K562 (cell line): Measurements from ENCODE around the gene SCLT1. TPM values are rescaled to one million over a fixed set of nuclear protein-coding genes. Genes with fewer than 3 reads are reported as not detected.

Source experiments
- ATAC-seq: fragments of 200-7000 bp; cut with Tn5 transposase; 3 replicates; pipeline ENCODE4 v1.9.1; 2020; ENCODE audit warnings: moderate library complexity
- BruUV-seq: library from RNA; stranded (reverse); fragments of 400-500 nt; replicated peaks from 2 replicates; lab custom pipeline; 2021; lab: Mats Ljungman, UMichigan
- CTCF ChIA-PET: fragments of 300-600 bp; formaldehyde crosslinking; extraction: SDS; loops from one replicate; lab custom pipeline; 2021; ENCODE audit warnings: low intra/inter-chr PET ratio; lab: Yijun Ruan, JAX
- POLR2A ChIA-PET: fragments of 300-600, 350-650 bp; sonication (Branson Sonifier 250); formaldehyde crosslinking; extraction: SDS; loops from one replicate; lab custom pipeline; 2021; ENCODE audit warnings: antibody characterized with exemption, inconsistent platforms; lab: Yijun Ruan, JAX
- DNase-seq, 4 experiments: peaks; one replicate each; pipeline versions ENCODE4 v3.0.0 to v3.0.0-alpha.2; 2011 to 2018; ENCODE audit warnings: low spot score in 3 of 4, mixed read lengths in 3 of 4; ENCODE audit errors: extremely low read depth in 1 of 4
- FAIRE-seq: peaks from 2 replicates; lab custom pipeline; 2011; peaks lifted over from hg19 to GRCh38; lab: Jason Lieb, UNC
- H2AFZ ChIP-seq: 2 replicates; pipeline ENCODE4 v1.6.0; 2011; ENCODE audit warnings: low read depth, low read length, control low read depth, inconsistent platforms
- H3K27ac ChIP-seq: fragments of 200-600 bp; 3 replicates; pipeline ENCODE4 v1.8.0; 2011; ENCODE audit warnings: low read depth, mild to moderate bottlenecking, control low read depth, inconsistent platforms, low read length, moderate library complexity, mixed read lengths; ENCODE audit errors: extremely low read depth
- H3K27me3 ChIP-seq, 2 experiments: fragments of 300-600 bp in 1 of 2; 2 replicates in 1 of 2; 3 replicates in 1 of 2; pipeline versions ENCODE4 v1.6.0 to v1.8.0; 2011; ENCODE audit warnings: inconsistent platforms in 2 of 2, low read length in 2 of 2, mild to moderate bottlenecking in 1 of 2, mixed read lengths in 1 of 2, moderate library complexity in 1 of 2; ENCODE audit not compliant: control insufficient read depth in 2 of 2, insufficient read depth in 2 of 2
- H3K36me3 ChIP-seq: fragments of 300-600 bp; 3 replicates; pipeline ENCODE4 v1.8.0; 2011; ENCODE audit warnings: mild to moderate bottlenecking, low read length, inconsistent platforms; ENCODE audit not compliant: control insufficient read depth, insufficient read depth
- H3K4me1 ChIP-seq, 2 experiments: fragments of 200-600 bp in 1 of 2; replicated peaks in 1 of 2; 2 replicates in 1 of 2; 3 replicates in 1 of 2; pipeline versions ENCODE4 v1.5.1 to v1.8.0; 2011; ENCODE audit warnings: inconsistent platforms in 2 of 2, low read length in 2 of 2, mild to moderate bottlenecking in 1 of 2, mixed read lengths in 1 of 2, moderate library complexity in 1 of 2; ENCODE audit not compliant: control insufficient read depth in 2 of 2, insufficient read depth in 2 of 2
- H3K4me2 ChIP-seq: 2 replicates; pipeline ENCODE4 v1.6.1; 2011; ENCODE audit warnings: low read length, control low read depth, inconsistent platforms, mixed read lengths; ENCODE audit not compliant: insufficient read depth
- H3K4me3 ChIP-seq: fragments of 200-600 bp; sonication (generic), shearing (Covaris generic); 2 replicates; pipeline ENCODE4 v1.5.1; 2016; ENCODE audit warnings: control low read depth, inconsistent platforms
- H3K79me2 ChIP-seq: fragments of 200-600 bp; 3 replicates; pipeline ENCODE4 v1.8.0; 2011; ENCODE audit warnings: low read length, inconsistent platforms; ENCODE audit not compliant: control insufficient read depth, insufficient read depth
- H3K9ac ChIP-seq, 2 experiments: 2 replicates each; pipeline versions ENCODE4 v1.6.0 to v1.6.1; 2011; ENCODE audit warnings: low read depth in 2 of 2, low read length in 2 of 2, control low read depth in 1 of 2, inconsistent platforms in 1 of 2, mild to moderate bottlenecking in 1 of 2, mixed read lengths in 1 of 2; ENCODE audit not compliant: insufficient read depth in 1 of 2
- H3K9me1 ChIP-seq: one replicate; pipeline ENCODE4 v1.6.0; 2011; ENCODE audit warnings: inconsistent platforms, mild to moderate bottlenecking, low read length, moderate library complexity; ENCODE audit not compliant: control insufficient read depth, insufficient read depth
- H3K9me3 ChIP-seq: replicated peaks from 2 replicates; pipeline ENCODE4 v1.5.1; 2011; ENCODE audit warnings: low read depth, low read length, inconsistent platforms; ENCODE audit not compliant: control insufficient read depth, insufficient read depth
- H4K20me1 ChIP-seq: replicated peaks from 2 replicates; pipeline ENCODE4 v1.6.1; 2011; ENCODE audit warnings: low read length, inconsistent platforms, mixed read lengths; ENCODE audit not compliant: control insufficient read depth, insufficient read depth
- C11orf30 ChIP-seq: fragments of 450-650 bp; IDR thresholded peaks from 2 replicates; pipeline ENCODE4 v1.6.1; 2016; ENCODE audit warnings: low read depth, mild to moderate bottlenecking
- CHD2 ChIP-seq: IDR thresholded peaks from 2 replicates; pipeline ENCODE4 v1.6.1; 2011; ENCODE audit warnings: low read depth, low read length
- CSDE1 ChIP-seq, 2 experiments: fragments of 450-650 bp; IDR thresholded peaks; 2 replicates each; pipeline ENCODE4 v1.6.1; 2016; ENCODE audit warnings: mild to moderate bottlenecking in 1 of 2
- ETV6 ChIP-seq, 3 experiments: fragments of 150-350 bp in 1 of 3; sonication (generic) in 1 of 3; formaldehyde crosslinking in 1 of 3; IDR thresholded peaks; 2 replicates each; pipeline versions ENCODE4 v1.6.1 to v1.8.0; 2014 to 2022; ENCODE audit warnings: borderline replicate concordance in 2 of 3, low read depth in 2 of 3, antibody characterized with exemption in 1 of 3, low read length in 1 of 3, mild to moderate bottlenecking in 1 of 3, missing genetic modification reagents in 1 of 3
- GATA2 ChIP-seq: sonication (generic); formaldehyde crosslinking; IDR thresholded peaks from 2 replicates; pipeline ENCODE4 v1.4.0; 2020; ENCODE audit warnings: mild to moderate bottlenecking, missing genetic modification reagents
- HNRNPH1 ChIP-seq: fragments of 200-400 bp; formaldehyde crosslinking; optimal IDR thresholded peaks from 2 replicates; pipeline ENCODE3; 2017; ENCODE audit warnings: low read depth, mild to moderate bottlenecking, low read length, moderate library complexity
- LARP7 ChIP-seq: fragments of 450-650 bp; IDR thresholded peaks from 2 replicates; pipeline ENCODE4 v1.6.1; 2016
- MAX ChIP-seq: sonication (generic); formaldehyde crosslinking; IDR thresholded peaks from 2 replicates; pipeline ENCODE4 v1.9.0; 2022; ENCODE audit warnings: mild to moderate bottlenecking, missing genetic modification reagents
- MBD1 ChIP-seq: fragments of 250-450 bp; sonication (Bioruptor Pico); IDR thresholded peaks from 2 replicates; pipeline ENCODE4 v1.8.0; 2022; ENCODE audit warnings: inconsistent platforms
- NFATC3 ChIP-seq: fragments of 450-650 bp; IDR thresholded peaks from 2 replicates; pipeline ENCODE4 v1.6.1; 2017; ENCODE audit warnings: mild to moderate bottlenecking
- PKNOX1 ChIP-seq: fragments of 450-650 bp; IDR thresholded peaks from 2 replicates; pipeline ENCODE4 v1.6.1; 2016
- SRSF1 ChIP-seq: fragments of 200-400 bp; formaldehyde crosslinking; IDR thresholded peaks from 2 replicates; pipeline ENCODE4 v1.6.1; 2017; ENCODE audit warnings: mild to moderate bottlenecking, low read depth, low read length, moderate library complexity
- ZBTB49 ChIP-seq: sonication (generic); formaldehyde crosslinking; IDR thresholded peaks from 2 replicates; pipeline ENCODE4 v1.8.0; 2022; ENCODE audit warnings: missing genetic modification reagents, mild to moderate bottlenecking, borderline replicate concordance
- ZFP91 ChIP-seq: sonication (generic); formaldehyde crosslinking; IDR thresholded peaks from 2 replicates; pipeline ENCODE4 v1.8.0; 2022; ENCODE audit warnings: mild to moderate bottlenecking, missing genetic modification reagents
- ZNF316 ChIP-seq: fragments of 450-650 bp; IDR thresholded peaks from 2 replicates; pipeline ENCODE4 v1.6.1; 2016
- WGBS: fragments of 100-300 bp; shearing (Covaris generic); methylation state at CpG from one replicate; pipeline ENCODE4 v1.1.6; 2016; ENCODE audit warnings: low coverage, mixed read lengths; ENCODE audit not compliant: insufficient coverage; ENCODE audit errors: missing lambda C conversion rate; 5-methylcytosine and 5-hydroxymethylcytosine counted together
- in situ Hi-C: fragments of 300-500 bp; cut with MboI; formaldehyde crosslinking; loops from 4 replicates; pipeline ENCODE4 v1.15.0; 2018; ENCODE audit warnings: inconsistent platforms, mixed read lengths
- intact Hi-C: fragments of 100-400 bp; cut with micrococcal nuclease; formaldehyde crosslinking; loops from 2 replicates; pipeline ENCODE4 v1.14.2; 2022
- polyA plus RNA-seq, 8 experiments: library from polyadenylated mRNA; depleted of rRNA in 4 of 8; stranded (reverse) in 5 of 8; unstranded in 3 of 8; fragments of >200 nt; fragmentation: Nextera tagmentation in 2 of 8; fragmentation: Illumina TruSeq in 1 of 8; extraction: Ambion mirVana in 2 of 8; extraction: Trizol in 1 of 8; gene quantifications; 2 replicates each; pipeline versions ENCODE4 v1.2.1 to v1.2.3, GENCODE V29; 2011 to 2014; ENCODE audit warnings: inconsistent platforms in 1 of 8, missing spikeins in 1 of 8
- total RNA-seq, 7 experiments: library from RNA; depleted of rRNA in 6 of 7; stranded (reverse); fragments of >200 nt in 6 of 7; fragmentation: Illumina TruSeq in 2 of 7; extraction: Trizol in 2 of 7; gene quantifications; 2 replicates each; pipeline versions ENCODE4 v1.2.1 to v1.2.3, GENCODE V29; 2011 to 2021; ENCODE audit warnings: low replicate concordance in 1 of 7

Gene SCLT1
- total and polyA plus RNA-seq, 9 of the 15 experiments (the other 6 are each of a cell fraction or from before 2014, with no cell fraction given) = 8.0 to 31.9 (median 24.2) TPM

GRCh38 chr4:128981377-128981776, 112.0 kb downstream of the SCLT1 start:
- FAIRE-seq (no peak), DNase-seq (no peak), ATAC-seq (no peak)
- Histone ChIP-seq H3K4me3 (no peak overlapping the region), H3K4me2 (no peak overlapping the region), H3K79me2 (no peaks in the 10 kb centered on the region), H3K27me3 (no peaks in the 10 kb centered on the region), H3K9ac (no peak overlapping the region), H3K9me1 (no peaks in the 10 kb centered on the region), H4K20me1 (no peaks in the 10 kb centered on the region), H3K27ac (0 out of 3 replicates have a peak overlapping the region, but pooled peaks have one; percentile 15), H3K4me1 (no peaks in the 10 kb centered on the region), H2AFZ (no peak overlapping the region), H3K36me3 (peaks cover 4% of the 10 kb centered on the region; the same call in 1 of the 3 replicates), H3K9me3 (no peaks in the 10 kb centered on the region)
- ChIA-PET CTCF (no interaction called here), POLR2A (interaction anchor here (0.6 kb wide), 1 partner anchor 12 kb away, joined by 3 read pairs; no protein-coding TSS in a partner anchor)
- TF ChIP-seq CHD2 (no peak), LARP7 (no peak), ZNF316 (peak; percentile 67), MAX (CRISPR knock-in tag) (no peak), NFATC3 (no peak), ZFP91 (no peak), GATA2 (CRISPR knock-in tag) (no peak), MBD1 (CRISPR knock-in tag) (no peak), C11orf30 (peak; percentile 54), PKNOX1 (no peak), ETV6 (IDR thresholded peaks at IDR 0.05; ENCODE audit: borderline replicate concordance in 1 of 2, low read depth in 2 of 2, low read length in 1 of 2) (no peak), ETV6 (CRISPR knock-in tag; IDR thresholded peaks at IDR 0.05; ENCODE audit: borderline replicate concordance) (no peak), SRSF1 (no peak), HNRNPH1 (no peak), CSDE1 (IDR thresholded peaks at IDR 0.05) (no peak), ZBTB49 (no peak)
- in situ Hi-C loops (no loop called here), intact Hi-C loops (no loop called here)
- BruUV-seq = no TSS peak
- WGBS = 52% methylated on average over 6 of the region's 6 CpGs
